Thyroid gland (tissue), 4 donors: ENCODE data around the gene PIH1D1. TPM values are rescaled to one million over a fixed set of nuclear protein-coding genes. Genes with fewer than 3 reads are reported as not detected.

Experiments used
- DNase-seq, 2 donors: peaks; one replicate each; pipeline ENCODE4 v3.0.0-alpha.2; 2019
- H3K27ac ChIP-seq, 3 donors: fragments of 200-600 bp; sonication (generic); 1 replicate in 2 of 3; 2 replicates in 1 of 3; pipeline ENCODE4 v1.5.1; 2016 to 2019; ENCODE audit warnings: mild to moderate bottlenecking in 1 of 3, moderate library complexity in 1 of 3
- H3K27me3 ChIP-seq: fragments of 200-600 bp; sonication (generic); one replicate; pipeline ENCODE4 v1.5.1; 2019
- H3K36me3 ChIP-seq, 2 donors: fragments of 200-600 bp; sonication (generic); one replicate each; pipeline ENCODE4 v1.5.1; 2016 to 2019
- H3K4me1 ChIP-seq, 2 donors: fragments of 200-600 bp; sonication (generic); one replicate each; pipeline ENCODE4 v1.5.1; 2017 to 2019
- H3K4me3 ChIP-seq, 3 donors: fragments of 200-600 bp; sonication (generic); replicated peaks in 1 of 3; 1 replicate in 2 of 3; 2 replicates in 1 of 3; pipeline ENCODE4 v1.5.1; 2016; ENCODE audit warnings: mild to moderate bottlenecking in 1 of 3
- H3K9me3 ChIP-seq: fragments of 200-600 bp; sonication (generic); one replicate; pipeline ENCODE4 v1.5.1; 2017
- POLR2A ChIP-seq, 2 donors: fragments of 450-650 bp; IDR thresholded peaks; one replicate each; pipeline ENCODE4 v1.6.1; 2017; ENCODE audit warnings: antibody characterized with exemption in 2 of 2, mild to moderate bottlenecking in 2 of 2, moderate library complexity in 1 of 2
- WGBS, 2 donors: methylation state at CpG; one replicate each; pipeline ENCODE4 v1.1.5; 2017; 5-methylcytosine and 5-hydroxymethylcytosine counted together
- intact Hi-C: fragments of 100-400 bp; cut with DNase I; formaldehyde crosslinking; loops from one replicate; pipeline ENCODE4 v1.15.1; 2023
- total RNA-seq, 4 donors: library from RNA; depleted of rRNA; stranded (reverse); fragments of >200 nt; gene quantifications; one replicate each; pipeline ENCODE4 v1.2.3, GENCODE V29; 2016
- TF ChIP-seq, protein P1 (sequence below), 6 experiments: fragments of 200-600 bp in 3 of 6; fragments of 450-650 bp in 3 of 6; sonication (generic) in 3 of 6; IDR thresholded peaks; one replicate each; pipeline ENCODE4 v1.5.1; 2016 to 2019; ENCODE audit warnings: antibody characterized with exemption in 6 of 6, mild to moderate bottlenecking in 2 of 6, inconsistent platforms in 1 of 6, moderate library complexity in 1 of 6

PIH1D1 gene
- total RNA-seq, 4 donors from 2014 or later, result 69.7 to 125 (median 99.8) TPM

DNA sequence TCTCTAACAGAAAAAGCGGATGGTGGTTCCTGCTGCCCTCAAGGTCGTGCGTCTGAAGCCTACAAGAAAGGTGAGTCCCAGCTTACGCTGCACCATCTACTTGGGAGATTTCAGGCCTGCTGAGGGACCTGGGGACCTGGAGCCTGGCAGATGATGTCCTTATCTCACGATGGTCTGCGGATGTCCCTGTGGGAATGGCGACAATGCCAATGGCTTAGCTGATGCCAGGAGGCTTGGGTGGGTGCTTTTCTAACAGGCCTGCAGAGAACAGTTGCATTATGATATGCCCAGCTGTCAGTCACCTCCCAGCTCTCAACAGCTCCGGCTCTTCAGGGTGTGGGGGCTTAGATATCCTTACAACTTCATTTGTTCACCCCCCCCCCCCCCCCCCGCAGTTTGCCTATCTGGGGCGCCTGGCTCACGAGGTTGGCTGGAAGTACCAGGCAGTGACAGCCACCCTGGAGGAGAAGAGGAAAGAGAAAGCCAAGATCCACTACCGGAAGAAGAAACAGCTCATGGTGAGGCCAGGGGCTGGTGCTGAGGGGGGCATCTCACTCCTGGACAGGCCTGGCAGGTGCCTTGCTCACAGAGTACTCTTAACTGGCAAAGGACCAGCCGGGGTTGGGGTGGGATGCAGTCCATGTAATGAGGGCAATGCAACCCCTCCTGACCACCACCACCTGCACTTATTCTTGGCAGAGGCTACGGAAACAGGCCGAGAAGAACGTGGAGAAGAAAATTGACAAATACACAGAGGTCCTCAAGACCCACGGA, 39.6 kb upstream of the PIH1D1 start:
- TF ChIP-seq, protein P1, sequence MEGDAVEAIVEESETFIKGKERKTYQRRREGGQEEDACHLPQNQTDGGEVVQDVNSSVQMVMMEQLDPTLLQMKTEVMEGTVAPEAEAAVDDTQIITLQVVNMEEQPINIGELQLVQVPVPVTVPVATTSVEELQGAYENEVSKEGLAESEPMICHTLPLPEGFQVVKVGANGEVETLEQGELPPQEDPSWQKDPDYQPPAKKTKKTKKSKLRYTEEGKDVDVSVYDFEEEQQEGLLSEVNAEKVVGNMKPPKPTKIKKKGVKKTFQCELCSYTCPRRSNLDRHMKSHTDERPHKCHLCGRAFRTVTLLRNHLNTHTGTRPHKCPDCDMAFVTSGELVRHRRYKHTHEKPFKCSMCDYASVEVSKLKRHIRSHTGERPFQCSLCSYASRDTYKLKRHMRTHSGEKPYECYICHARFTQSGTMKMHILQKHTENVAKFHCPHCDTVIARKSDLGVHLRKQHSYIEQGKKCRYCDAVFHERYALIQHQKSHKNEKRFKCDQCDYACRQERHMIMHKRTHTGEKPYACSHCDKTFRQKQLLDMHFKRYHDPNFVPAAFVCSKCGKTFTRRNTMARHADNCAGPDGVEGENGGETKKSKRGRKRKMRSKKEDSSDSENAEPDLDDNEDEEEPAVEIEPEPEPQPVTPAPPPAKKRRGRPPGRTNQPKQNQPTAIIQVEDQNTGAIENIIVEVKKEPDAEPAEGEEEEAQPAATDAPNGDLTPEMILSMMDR (IDR thresholded peaks at IDR 0.05), result no peak
- TF ChIP-seq POLR2A (IDR thresholded peaks at IDR 0.05), result no peak
- Histone ChIP-seq H3K4me1 (peaks cover 23 to 25% of the 10 kb centered on the region in 2 donors), H3K9me3 (no peaks in the 10 kb centered on the region), H3K4me3 (no peak overlapping the region), H3K36me3 (peaks cover 38 to 40% of the 10 kb centered on the region in 2 donors), H3K27me3 (no peaks in the 10 kb centered on the region), H3K27ac (no peak overlapping the region)
- intact Hi-C loops, result no loop called here
- no peak for DNase-seq
- WGBS, 2 donors, result 79 to 83% methylated on average over 10 to 14 of the region's 17 CpGs

DNA sequence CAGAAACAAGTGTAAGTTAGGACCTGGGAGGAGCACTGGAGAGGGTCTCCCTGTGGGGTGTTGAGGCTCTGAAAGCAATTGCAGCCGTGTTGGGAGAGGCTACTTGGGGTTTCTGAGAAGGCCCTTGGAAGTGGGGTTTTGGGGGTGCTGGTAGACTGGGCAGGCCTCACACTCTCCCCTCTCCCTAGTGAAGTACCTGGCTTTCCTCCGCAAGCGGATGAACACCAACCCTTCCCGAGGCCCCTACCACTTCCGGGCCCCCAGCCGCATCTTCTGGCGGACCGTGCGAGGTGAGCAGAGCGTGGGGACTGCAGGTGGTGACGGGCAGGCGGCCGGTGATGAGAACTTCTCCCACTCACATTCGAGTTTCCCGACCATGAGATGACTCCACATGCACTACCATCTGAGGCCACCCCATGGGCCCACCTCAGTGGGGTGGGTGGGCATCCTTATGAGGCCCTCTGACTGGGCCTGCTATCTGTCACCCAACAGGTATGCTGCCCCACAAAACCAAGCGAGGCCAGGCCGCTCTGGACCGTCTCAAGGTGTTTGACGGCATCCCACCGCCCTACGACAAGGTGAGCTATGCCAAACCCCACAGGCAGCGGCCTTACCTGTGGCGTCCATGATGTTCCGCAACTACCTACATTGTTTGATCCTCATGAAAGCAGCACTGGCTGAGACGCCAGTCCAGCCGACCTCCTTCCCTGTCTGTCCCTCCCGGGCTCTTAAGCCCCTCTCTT, 38.8 kb upstream of the PIH1D1 start:
- DNase-seq, result no peak
- Histone ChIP-seq H3K36me3 (peaks cover 38 to 40% of the 10 kb centered on the region in 2 donors), H3K9me3 (no peaks in the 10 kb centered on the region), H3K4me3 (peak overlapping the region in 1 of 3 donors; percentile 85), H3K27me3 (no peaks in the 10 kb centered on the region), H3K27ac (no peak overlapping the region), H3K4me1 (peaks cover 20 to 22% of the 10 kb centered on the region in 2 donors)
- intact Hi-C loops, result no loop called here
- WGBS, 2 donors, result 87 to 92% methylated on average over 15 to 27 of the region's 27 CpGs
- TF ChIP-seq, protein P1 (IDR thresholded peaks at IDR 0.05), result no peak
- TF ChIP-seq POLR2A (IDR thresholded peaks at IDR 0.05), result no peak

DNA sequence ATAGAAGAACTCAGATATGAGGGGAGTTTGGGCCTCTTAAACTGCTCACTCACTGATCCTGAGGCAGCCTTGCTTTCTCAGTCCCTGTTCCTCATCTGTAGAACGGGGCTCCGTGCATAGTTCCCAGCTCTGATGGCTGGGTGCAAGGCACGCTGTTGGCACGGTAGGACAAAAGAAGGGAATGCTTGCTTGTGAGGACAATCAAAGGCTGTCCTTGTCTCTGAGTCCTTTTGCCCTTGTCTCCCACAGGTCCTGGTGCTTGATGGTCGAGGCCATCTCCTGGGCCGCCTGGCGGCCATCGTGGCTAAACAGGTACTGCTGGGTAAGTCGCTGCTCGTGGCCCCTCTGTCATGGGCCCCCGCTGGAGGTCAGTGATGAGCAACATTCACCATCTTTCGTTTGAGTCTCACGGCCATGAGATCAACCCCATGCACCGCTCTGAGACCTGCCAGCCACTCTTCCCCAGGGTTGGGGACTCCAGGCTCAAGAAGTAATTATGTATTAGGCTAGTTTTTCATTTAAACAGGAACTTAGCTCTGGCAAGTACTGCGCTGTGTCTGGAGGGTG, 38.1 kb upstream of the PIH1D1 start:
- H3K4me1 ChIP-seq, result peaks cover 18 to 20% of the 10 kb centered on the region in 2 donors
- H3K27ac ChIP-seq, result peak overlapping the region in 1 of 3 donors; percentile 89
- H3K9me3 ChIP-seq, result no peaks in the 10 kb centered on the region
- H3K27me3 ChIP-seq, result no peaks in the 10 kb centered on the region
- no peak for TF ChIP-seq POLR2A (IDR thresholded peaks at IDR 0.05)
- TF ChIP-seq, protein P1 (IDR thresholded peaks at IDR 0.05), result no peak
- DNase-seq, result no peak
- peak overlapping the region in 1 of 3 donors; percentile 85 for H3K4me3 ChIP-seq
- WGBS, 2 donors, result 73 to 82% methylated on average over 9 to 15 of the region's 15 CpGs
- intact Hi-C loops, result no loop called here
- H3K36me3 ChIP-seq, result peaks cover 38 to 40% of the 10 kb centered on the region in 2 donors

DNA sequence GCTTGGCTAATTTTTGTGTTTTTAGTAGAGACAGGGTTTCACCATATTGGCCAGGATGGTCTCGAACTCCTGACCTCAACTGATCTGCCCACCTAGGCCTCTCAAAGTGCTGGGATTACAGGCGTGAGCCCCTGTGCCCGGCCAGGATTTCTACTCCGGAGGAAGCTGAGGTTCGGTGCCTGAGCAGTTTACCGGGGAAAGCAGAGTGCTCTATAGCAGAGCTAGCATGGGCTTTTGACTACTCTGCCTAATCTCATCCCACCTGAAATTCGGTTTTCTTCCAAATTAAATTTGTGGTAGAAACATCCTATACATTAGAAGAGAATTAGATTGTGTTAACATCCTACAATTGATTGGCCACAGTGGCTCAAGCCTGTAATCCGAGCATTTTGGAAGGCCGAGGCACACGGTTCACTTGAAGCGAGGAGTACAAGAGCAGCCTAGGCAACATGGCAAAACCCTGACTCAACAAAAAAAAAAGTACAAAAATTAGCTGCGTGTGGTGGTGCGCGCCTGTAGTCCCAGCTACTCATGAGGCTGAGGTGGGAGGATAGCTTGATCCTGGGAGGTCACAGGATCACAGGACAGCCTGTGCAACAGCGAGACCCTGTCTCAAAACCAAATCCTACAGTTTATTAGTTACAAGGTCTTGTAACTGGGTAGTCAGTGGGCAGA, 37.4 kb upstream of the PIH1D1 start:
- TF ChIP-seq, protein P1 (IDR thresholded peaks at IDR 0.05), result no peak
- TF ChIP-seq POLR2A (IDR thresholded peaks at IDR 0.05), result no peak
- intact Hi-C loops, result no loop called here
- no peaks in the 10 kb centered on the region for H3K27me3 ChIP-seq
- peak overlapping the region; percentile 10 to 89 (median 37) for H3K27ac ChIP-seq
- WGBS, 2 donors, result 28 to 29% methylated on average over 15 of the region's 15 CpGs
- H3K4me3 ChIP-seq, result peak overlapping the region; percentile 75 to 85 (median 78)
- peaks cover 18 to 20% of the 10 kb centered on the region in 2 donors for H3K4me1 ChIP-seq
- no peak for DNase-seq
- H3K9me3 ChIP-seq, result no peaks in the 10 kb centered on the region
- peaks cover 38 to 40% of the 10 kb centered on the region in 2 donors for H3K36me3 ChIP-seq
